ENCODE data around the gene DEAF1.

DNA sequence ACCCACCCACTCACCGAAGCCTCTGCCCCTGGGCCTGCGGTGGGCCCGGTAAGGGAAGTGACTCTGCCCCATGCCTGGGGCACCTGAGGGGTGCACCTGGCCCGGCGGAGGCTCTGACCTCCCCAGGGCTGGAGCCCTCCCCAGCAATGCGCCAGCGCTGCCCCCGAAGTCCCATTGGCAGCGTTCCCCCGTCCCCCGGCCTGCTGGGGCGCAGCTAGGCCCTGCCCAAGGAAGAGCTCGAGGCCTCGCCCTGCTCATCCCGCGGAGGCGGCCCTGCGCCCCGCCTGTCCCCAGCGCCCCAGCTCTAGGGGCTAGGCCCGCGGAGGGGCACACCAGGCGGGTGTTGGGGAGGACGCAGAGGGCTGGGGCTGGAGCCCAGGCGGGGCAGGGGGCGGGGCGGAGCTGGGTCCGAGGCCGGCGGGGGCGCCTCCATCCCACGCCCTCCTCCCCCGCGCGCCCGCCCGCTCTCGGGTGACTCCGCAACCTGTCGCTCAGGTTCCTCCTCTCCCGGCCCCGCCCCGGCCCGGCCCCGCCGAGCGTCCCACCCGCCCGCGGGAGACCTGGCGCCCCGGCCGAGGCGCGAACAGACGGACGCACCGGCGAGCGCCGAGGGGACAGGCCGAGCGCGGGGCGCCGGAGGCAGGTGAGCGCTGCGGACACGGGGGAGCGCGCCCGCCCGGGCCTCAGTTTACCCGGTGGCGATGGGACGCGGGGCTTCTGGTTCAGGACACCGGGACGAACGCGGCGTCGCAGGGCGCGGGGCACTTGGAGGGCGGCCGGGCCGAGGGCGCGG is 10.8 kb upstream of the DEAF1 start, which contains the start of gene EPS8L2:
- TF ChIP-seq, protein P1, sequence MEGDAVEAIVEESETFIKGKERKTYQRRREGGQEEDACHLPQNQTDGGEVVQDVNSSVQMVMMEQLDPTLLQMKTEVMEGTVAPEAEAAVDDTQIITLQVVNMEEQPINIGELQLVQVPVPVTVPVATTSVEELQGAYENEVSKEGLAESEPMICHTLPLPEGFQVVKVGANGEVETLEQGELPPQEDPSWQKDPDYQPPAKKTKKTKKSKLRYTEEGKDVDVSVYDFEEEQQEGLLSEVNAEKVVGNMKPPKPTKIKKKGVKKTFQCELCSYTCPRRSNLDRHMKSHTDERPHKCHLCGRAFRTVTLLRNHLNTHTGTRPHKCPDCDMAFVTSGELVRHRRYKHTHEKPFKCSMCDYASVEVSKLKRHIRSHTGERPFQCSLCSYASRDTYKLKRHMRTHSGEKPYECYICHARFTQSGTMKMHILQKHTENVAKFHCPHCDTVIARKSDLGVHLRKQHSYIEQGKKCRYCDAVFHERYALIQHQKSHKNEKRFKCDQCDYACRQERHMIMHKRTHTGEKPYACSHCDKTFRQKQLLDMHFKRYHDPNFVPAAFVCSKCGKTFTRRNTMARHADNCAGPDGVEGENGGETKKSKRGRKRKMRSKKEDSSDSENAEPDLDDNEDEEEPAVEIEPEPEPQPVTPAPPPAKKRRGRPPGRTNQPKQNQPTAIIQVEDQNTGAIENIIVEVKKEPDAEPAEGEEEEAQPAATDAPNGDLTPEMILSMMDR (IDR thresholded peaks at IDR 0.05), result no peak
- peak in 1 of 4 donors; percentile 44 for TF ChIP-seq POLR2A (IDR thresholded peaks at IDR 0.05)
